Heart left ventricle (tissue), 13 donors: ENCODE results near the gene SRD5A2.

Experiments
- CTCF ChIP-seq, 12 donors: fragments of 200-600 bp; sonication (generic) in 4 of 12; IDR thresholded peaks; one replicate each; pipeline versions ENCODE4 v1.5.0 to v1.8.0; 2018 to 2022; ENCODE audit warnings: antibody characterized with exemption in 12 of 12, mild to moderate bottlenecking in 5 of 12
- POLR2A ChIP-seq, 2 donors: fragments of 450-650 bp; IDR thresholded peaks; one replicate each; pipeline ENCODE4 v1.6.1; 2017; ENCODE audit warnings: antibody characterized with exemption in 2 of 2, mild to moderate bottlenecking in 2 of 2, moderate library complexity in 2 of 2
- donor health status: ischemic (EF 13 %, LVEDD 7.1; RV severe dilation, severe dysfunction).
- donor health status: DM: no; HTN: yes; CAD: no.
- donor health status: DM: no; HTN: no; CAD: no.
- donor health status: ischemic (EF 25% LVEDD 6.9; RV normal size, moderate dysfunction).
- donor health status: ischemic (EF 25% LVEDD 5.7; RV mildly dilated, moderate dysfunction).
- donor health status: ischemic (EF 35%, LVEDD 5.7; RV mildly dilated, moderate dysfunction).
- donor health status: nonischemic (EF 11% LVEDD 7.7; RV severe dilation, severe dysfunction).
- donor health status: DM: yes; HTN: yes; CAD: no.
- donor health status: PGD.
- donor health status: ischemic (EF 29% LVEDD 5.4; RV normal size, mild dysfunction).
- donor health status: nonischemic (EF 23%, LVEDD 6.1; RV moderate dilation, normal function).

- TF ChIP-seq CTCF (IDR thresholded peaks at IDR 0.05): no peak
- TF ChIP-seq POLR2A (IDR thresholded peaks at IDR 0.05): no peak
Measured at GRCh38 chr2:31535768-31536167, 45.0 kb downstream of the SRD5A2 start.
